Urothelium cell line (cell line): ENCODE data around the gene MAS1L.
A peak's percentile ranks its signal among the peaks of the same experiment; 100 is the strongest.
"Not testable (repeated sequence)": the region's sequence is repeated elsewhere in the genome, so short reads cannot be mapped to it uniquely, and the experiment has no call there.

Experiments
- DNase-seq: peaks from one replicate; pipeline ENCODE4 v3.0.0; 2011; ENCODE audit warnings: low spot score, mixed read lengths
- FAIRE-seq: peaks from 2 replicates; lab custom pipeline; 2011; peaks lifted over from hg19 to GRCh38; lab: Jason Lieb, UNC

The MAS1L gene

DNA sequence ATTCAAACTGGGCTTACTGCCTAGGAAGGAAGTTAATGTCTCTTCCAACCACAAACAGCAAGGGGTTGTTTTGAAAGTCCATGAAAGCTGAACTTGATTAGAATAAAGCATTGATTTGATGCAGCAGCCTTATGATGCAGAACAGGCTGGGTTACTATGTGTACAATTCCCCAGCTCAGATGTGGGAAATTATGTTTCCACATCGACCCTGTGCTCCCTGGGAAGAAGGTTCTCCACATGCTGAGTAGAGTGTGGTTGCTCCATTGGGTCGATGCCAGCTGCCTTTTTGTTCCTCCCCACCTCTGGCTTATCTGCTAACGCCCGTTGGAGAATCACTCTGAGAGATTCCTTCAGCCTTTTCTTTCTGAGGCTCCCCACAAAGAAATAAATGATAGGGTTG, 1.2 kb downstream of the MAS1L start:
- FAIRE-seq (no peak), DNase-seq (no peak)

DNA sequence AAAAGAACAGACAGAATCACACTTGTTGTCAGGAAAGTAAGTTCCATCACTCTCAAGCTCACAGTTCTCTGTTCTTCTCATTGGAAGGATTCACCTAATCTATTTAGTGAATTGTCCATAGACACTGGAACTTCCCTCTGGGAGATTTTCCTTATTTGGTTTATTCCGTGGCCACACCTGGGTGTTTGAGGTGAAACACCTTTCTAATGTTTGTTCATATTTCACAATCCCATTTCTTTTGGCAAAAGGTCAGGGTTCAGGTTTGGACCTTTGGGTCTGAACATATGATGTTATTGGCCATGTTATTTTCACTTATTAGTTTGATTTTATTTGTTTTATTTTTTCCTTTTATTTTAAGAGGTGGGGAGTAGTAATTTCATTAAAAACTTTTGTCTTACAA, 4.0 kb downstream of the MAS1L start:
- FAIRE-seq: no peak

DNA sequence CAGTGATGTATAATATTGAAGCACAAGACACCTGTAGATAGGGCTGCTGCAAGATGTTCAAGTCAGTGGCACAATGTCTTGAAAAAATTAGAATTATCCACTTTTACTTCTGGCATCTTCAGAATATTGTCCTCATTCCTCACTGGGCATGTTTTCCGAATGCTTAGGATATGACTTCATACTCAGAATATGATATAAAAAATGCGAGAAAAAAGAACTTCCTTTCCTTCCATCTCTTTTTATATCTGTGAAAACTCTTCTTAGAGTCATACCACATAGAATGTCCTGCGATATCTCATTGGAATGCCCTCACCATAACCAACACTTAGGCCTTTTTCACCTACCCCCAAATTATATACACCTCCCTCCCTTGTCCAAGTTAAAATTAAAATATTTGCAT, 4.6 kb downstream of the MAS1L start:
- DNase-seq: no peak
- no peak for FAIRE-seq

More for the DNA sequence above, 4.0 kb downstream of the MAS1L start:
- DNase-seq: no peak

DNA sequence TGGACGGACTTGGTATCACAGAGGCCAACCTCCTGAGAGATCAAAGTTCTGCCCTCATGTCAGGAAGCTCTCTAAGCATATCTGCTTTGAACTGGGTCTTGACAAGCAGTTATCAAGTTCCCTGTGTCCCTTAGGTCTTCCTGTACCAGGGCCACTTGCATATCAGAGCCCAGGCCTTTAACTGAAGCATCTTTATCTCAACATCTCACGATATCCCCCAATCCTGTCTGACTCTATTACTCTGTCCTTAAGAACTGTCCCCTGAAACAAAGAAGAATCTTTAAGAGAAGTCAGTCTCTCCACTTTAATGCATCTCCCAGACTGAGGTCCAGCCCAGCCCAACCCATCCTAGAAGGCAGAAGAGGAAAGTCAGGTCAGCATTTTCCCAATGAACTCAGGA, 8.2 kb downstream of the MAS1L start:
- FAIRE-seq (no peak), DNase-seq (no peak)

DNA sequence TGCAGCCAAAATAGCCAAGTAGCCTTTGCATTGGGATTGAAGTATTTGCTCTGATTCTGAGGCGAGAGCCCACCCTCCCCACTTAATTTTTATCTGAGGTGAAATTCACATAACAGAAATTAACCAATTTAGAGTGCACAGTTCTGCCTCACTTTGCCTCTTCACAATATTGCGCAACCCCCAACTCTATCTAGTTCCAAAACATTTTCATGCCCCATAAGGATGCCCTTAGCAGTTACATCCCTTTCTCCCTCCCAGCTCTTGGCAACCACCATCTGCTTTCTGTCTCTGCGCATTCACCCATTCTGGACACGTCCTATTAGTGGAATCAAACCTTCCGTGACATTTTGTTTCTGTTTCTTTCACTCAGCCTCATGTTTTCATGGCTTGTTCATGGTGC, 9.0 kb downstream of the MAS1L start:
- FAIRE-seq (no peak), DNase-seq (no peak)

DNA sequence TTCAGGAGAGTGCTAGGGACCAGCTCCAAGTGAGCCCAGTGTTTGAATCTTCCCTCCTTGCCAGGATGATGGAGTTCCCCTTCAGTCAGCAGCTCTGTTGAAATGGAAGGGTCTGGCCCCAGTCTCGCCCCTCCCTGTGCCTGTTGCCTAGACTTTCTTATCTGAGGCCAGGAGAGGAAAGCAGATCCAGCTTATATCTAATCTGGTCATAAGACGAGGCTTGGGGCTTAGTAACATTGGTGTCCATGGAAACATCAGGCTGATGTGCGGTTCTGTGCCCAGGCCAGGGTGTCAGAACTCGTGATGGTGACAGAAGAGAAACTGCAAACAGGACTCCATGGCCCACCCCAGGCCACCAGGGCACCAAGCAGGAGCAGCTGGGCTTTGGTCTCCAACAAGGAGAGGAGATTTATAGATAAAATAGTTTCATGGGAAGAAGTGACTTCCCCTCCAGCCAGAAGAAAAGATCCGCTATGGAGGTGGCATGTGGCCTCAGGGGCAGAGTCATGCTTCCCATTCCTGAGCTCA, 9.8 kb downstream of the MAS1L start:
- no peak for FAIRE-seq
- DNase-seq: no peak

DNA sequence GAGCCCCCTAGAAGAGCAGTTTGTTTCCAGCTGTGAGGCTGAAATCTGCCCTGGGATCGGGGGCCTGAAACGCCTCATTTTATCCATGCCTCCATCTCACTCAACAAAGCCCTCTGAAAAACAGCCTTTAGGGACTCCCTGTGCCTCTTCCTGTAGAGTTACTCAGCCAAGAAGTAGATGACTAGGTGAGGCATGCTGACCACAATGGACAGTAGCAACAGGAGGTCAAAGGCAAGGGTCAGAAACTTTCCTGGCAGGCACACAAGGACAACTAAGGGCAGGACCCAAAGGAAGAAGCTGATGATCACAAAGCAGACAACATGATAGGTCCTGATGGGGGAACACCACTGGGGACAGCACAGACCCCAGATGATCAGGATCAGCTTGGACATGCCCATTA, 12.8 kb downstream of the MAS1L start:
- FAIRE-seq: no peak
- no peak for DNase-seq

DNA sequence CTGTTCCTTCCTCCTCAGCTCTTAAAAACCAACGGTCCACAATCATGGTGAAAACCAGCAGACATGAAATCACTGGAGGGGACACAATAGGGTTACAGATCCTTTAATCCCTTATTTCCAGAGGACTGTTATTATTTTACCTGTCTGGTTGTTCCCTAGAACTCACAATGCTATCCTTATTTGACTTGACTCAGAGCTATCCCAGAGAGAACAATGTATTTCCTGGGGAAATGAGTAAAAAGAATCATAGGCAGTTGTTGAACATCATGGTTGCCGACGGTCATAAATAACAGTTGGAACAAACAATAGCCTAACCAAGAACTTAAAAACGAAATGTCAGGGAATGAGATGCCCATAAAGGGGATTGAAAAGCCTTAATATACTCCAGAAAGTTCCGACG, 21.5 kb downstream of the MAS1L start:
- no peak for FAIRE-seq
- no peak for DNase-seq

DNA sequence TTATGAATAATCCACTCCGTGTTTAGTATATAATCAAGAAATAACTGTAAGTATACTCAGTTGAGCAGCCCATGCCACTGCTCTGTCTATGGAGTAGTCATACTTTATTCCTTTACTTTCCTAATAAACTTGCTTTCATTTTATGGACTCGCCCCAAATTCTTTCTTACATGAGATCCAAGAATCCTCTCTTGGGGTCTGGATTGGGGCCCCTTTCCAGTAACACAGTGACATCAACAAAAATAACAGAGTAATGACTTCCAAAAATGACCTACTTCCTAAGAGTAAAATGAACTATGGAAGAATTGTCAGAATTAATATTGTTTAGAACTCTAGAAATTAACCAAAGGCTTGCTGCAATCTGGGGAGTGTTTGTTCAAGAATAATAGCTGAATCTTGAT, 22.0 kb downstream of the MAS1L start:
- FAIRE-seq (no peak), DNase-seq (no peak)

DNA sequence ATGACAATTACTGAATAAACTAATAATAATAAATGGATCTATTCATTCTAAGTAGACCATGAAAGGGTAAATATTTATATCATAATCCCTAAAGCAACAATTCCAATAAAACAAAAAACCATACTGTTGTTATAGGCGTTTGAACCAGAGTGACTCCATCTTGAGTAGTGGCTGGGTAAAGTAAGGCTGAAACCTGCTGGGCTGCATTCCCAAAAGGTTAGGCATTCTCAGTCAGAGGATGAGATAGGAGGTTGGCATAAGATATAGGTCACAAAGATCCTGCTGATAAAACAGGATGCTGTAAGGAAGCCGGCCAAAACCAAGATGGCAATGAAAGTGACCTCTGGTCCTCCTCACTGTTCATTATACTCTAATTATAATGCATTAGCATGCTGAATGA, 22.5 kb downstream of the MAS1L start:
- DNase-seq (no peak), FAIRE-seq (peak; percentile 62)

DNA sequence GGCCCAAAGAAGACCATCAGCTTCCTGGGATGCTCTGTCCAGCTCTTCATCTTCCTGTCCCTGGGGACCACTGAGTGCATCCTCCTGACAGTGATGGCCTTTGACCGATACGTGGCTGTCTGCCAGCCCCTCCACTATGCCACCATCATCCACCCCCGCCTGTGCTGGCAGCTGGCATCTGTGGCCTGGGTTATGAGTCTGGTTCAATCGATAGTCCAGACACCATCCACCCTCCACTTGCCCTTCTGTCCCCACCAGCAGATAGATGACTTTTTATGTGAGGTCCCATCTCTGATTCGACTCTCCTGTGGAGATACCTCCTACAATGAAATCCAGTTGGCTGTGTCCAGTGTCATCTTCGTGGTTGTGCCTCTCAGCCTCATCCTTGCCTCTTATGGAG, 25.7 kb downstream of the MAS1L start:
- FAIRE-seq (no peak), DNase-seq (no peak)

DNA sequence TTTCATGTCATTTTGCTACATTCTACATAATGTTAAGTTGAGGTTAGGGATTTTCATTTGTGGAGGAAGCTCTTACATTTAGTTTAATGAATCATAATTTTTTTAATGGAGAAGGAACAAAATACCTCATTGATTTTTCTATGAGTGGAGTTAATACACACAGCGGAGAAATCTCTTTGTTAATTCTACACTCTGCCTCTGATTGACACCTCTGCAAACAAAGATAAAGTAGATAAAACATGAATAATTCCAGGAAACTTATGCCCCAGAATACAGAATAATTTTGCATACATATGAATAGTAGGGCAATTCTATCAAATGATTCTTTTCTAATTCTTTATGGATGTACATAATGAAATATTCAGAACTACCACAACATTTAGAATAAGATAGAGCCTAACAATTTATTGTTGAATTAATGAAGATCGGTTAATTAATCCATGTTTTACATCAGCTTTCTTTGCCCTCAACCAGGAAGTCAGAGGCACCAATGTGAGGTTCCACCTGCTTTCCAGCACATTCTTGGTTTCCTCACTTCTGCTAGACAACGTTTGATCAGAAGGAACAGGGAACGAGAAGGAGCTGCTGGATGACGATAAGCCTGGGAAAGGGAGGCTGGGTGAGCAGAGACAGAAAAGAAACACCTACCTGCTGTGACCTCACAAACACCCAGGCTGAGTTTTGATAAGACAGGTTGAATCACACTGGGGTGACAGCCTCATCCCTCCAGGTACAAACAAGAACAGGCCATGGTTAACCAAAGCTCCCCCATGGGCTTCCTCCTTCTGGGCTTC, 26.5 kb downstream of the MAS1L start:
- FAIRE-seq: no peak
- DNase-seq: no peak

DNA sequence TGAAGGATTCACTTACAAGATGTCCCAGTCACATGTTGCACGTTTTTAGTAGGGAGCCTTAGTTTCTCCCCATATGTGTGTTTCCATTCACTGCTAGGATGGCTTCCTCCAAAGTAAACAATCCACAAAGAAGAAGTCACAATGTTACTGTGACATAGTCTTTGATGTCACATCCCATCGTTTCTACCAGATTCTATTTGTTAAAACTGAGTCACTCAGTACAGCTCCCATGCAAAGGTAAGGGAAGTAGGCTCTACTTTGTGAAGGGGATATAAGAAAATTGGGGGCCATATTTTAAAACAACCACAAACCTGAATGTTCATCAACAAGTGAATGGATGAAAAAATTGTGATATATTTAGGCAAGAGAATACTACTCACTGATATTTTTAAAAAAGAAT, 30.8 kb downstream of the MAS1L start, which contains the start of the genes OR11A1 and OR2H1:
Gene OR11A1 (minus strand): TSS at position 101 of the 400 bp plus-strand sequence. CDS start 29,430 bp downstream, outside the sequence.
Gene OR2H1 (plus strand): TSS at position 185 of the 400 bp plus-strand sequence. CDS start 4,615 bp downstream, outside the sequence.
- DNase-seq (no peak), FAIRE-seq (no peak)

DNA sequence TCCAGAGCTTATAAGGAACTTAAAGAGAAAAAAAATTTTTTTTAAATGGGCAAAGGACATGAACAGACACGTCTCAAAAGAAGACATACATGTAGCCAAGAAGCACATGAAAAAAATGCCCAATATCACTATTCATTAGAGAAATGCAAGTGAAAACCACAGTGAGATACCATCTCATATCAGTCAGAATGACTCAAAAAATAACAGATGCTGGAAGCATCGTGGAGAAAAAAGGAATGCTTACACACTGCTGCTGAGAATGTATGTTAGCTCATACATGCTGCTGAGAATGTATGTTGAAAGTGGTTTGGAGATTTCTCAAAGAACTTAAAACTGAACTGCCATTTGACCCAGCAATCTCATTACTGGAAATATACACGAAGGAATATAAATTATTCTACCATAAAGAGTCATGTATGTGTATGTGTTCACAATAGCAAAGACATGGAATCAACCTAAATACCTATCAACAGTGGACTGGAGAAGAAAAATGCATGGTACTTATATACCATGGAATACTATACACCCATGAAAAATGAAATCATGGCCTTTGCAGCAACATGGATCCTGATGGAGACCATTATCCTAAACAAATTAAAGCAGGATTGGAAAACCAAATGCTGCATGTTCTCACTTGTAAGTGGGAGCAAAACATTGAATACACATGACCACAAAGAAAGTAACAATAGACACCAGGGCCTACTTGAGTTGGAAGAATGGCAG, 36.1 kb downstream of the MAS1L start:
- DNase-seq (no peak), FAIRE-seq (no peak)

DNA sequence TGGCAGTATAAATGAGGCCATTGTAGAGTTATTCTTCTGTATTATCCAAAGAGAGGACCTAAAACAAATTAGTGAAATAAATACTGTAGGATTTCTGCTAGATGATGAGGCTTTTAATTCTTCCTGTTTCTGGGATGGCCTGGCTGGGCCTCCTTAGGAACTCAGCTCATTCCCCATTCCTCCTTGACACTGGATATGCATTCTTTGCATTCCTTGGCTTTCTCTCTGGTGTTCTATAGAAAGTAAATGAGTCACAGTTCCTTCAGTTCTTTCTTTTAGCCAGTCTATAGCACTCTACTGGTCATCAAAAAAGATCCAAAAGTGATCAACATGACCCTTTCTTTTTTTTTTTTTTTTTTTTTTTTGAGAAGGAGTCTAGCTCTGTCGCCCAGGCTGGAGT, 40.1 kb downstream of the MAS1L start:
- FAIRE-seq (no peak), DNase-seq (peak; percentile 45)

DNA sequence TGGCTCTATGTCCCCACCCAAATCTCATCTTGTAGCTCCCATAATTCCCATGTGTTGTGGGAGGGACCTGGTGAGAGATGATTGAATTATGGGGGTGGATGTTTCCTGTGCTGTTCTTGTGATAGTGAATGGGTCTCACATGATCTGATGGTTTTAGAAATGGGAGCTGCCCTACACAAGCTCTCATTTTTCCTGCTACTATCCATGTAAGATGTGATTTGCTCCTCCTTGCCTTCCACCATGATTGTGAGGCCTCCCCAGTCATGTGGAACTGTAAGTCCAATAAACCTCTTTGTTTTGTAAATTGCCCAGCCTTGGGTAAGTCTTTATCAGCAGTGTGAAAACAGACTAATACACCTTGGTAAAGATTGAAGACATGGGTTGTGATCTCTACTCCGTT, 43.7 kb downstream of the MAS1L start:
- FAIRE-seq, DNase-seq: not testable (repeated sequence)

DNA sequence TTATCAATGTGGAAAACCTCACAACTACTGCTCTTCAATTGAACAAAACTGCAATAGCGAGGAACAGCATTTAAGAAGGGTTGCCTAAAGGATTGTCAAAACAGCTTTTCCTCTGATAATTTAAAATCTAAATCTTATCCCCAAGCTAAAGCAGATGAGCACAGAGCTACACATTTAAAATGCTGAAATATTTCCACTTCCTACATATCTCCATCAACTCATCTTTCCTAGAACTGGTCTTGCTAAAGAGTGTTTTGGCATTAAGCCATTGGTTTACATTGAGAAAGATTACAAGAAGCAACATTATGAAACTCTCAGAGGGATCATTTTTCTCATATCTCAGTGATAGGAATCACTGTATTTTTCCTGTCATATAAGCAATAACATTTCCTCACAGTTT, 45.0 kb downstream of the MAS1L start:
- FAIRE-seq (no peak), DNase-seq (no peak)

DNA sequence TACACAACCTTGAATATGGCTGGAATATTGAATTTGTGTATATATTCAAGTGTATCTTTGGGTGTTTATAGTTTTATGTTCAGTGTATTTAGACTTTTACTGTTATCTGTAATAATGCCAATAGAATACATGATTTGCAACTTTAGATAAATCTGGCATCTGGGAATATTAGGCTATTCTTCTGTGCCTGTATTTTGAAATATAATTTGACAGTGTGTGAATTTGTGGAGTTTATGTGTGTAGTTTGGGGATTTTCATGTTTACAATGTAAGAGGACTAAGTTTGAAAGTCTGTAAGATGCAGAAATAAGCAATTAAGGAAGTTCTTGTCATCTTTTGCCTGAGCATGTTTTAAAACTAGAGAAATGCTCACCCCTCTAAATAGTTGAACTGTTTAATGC, 48.8 kb downstream of the MAS1L start, which contains the start of gene OR10C1:
Gene OR10C1 (plus strand): TSS at position 301 of the 400 bp plus-strand sequence. CDS start 710 bp downstream, outside the sequence.
- no peak for FAIRE-seq
- DNase-seq: no peak

DNA sequence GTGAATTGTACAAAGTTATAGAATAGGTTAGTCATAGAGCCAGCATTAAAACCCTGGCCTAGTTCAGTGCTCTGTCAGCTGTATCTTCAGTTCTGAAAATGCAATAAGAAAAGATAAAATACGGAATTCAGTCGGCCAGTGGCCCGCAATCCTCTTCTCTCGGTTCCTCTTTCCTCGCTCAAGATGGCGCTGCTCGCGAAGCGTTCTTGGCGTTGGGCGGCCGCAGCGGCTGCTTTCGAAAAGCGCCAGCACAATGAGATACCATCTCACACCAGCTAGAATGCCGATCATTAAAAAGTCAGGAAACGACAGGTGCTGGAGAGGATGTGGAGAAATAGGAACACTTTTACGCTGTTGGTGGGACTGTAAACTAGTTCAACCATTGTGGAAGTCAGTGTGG, 51.0 kb downstream of the MAS1L start:
- not testable (repeated sequence) for FAIRE-seq, DNase-seq
